HuH-7.5 (cell line): ENCODE data around the gene NPHP3.
A peak's percentile ranks its signal among the peaks of the same experiment; 100 is the strongest.
"Not testable (repeated sequence)": the region's sequence is repeated elsewhere in the genome, so short reads cannot be mapped to it uniquely, and the experiment has no call there.

Experiments
- DNase-seq: peaks from one replicate; pipeline ENCODE4 v3.0.0; 2011; ENCODE audit warnings: low spot score

The NPHP3 gene

GRCh38 chr3:132641837-132642538, 80.2 kb downstream of the NPHP3 start:
- peak; percentile 18 for DNase-seq

GRCh38 chr3:132641427-132641826, 80.8 kb downstream of the NPHP3 start:
- not testable (repeated sequence) for DNase-seq

- DNase-seq = no peak
Observed at GRCh38 chr3:132638706-132639105, 83.5 kb downstream of the NPHP3 start.

GRCh38 chr3:132637590-132637989, 84.6 kb downstream of the NPHP3 start:
- DNase-seq = no peak

GRCh38 chr3:132635052-132635451, 87.2 kb downstream of the NPHP3 start:
- no peak for DNase-seq
